GM21723 (cell line): ENCODE data around the gene BTN1A1.

Experiments used
- ATAC-seq: cut with Tn5 transposase; IDR thresholded peaks from one replicate; pipeline ENCODE4 v1.9.1; 2021; ENCODE audit warnings: mild to moderate bottlenecking, moderate library complexity; ENCODE audit not compliant: unreplicated experiment

The BTN1A1 gene

DNA sequence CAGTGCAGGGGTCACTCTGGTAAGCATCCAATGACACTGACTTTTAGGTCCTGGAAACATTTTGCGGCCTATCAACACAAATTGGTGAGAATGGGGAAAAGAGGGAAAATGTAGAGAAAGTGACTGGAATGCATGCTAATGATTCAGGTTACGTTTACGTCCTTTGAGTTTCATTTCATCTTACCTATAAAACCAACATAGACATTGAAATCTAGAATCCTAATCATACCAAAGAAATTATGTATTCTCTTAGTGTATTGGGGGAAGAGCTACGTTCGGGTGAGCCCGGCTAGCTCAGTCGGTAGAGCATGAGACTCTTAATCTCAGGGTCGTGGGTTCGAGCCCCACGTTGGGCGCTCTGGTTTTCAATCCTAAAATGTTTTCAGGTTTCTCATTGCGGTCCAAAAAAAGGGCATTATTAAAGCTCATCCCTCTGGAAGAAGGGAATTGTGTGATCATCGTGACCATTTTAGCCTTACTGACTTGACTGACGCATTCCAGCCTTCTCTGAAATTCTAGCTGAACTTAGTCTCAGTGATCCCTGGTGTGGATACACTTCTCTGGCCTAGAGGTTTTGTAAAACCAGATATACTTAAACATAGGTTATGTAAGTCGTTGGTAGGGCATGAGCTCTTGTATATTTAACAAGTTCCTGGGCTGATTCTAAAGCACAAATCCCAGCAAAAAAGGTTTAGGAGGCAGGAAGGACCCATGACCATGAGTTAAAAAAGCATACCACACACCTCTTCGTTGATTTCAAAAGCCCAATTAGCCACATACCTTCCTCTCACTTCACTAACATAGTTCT, 56.4 kb downstream of the BTN1A1 start:
- ATAC-seq = no peak
